Subcutaneous adipose tissue (tissue), 4 donors: ENCODE data around the gene OR2M3. TPM values are rescaled to one million over a fixed set of nuclear protein-coding genes. Genes with fewer than 3 reads are reported as not detected.

Experiments
- total RNA-seq, 4 donors: library from RNA; depleted of rRNA; stranded (reverse); fragments of >200 nt; gene quantifications; one replicate each; pipeline ENCODE4 v1.1.0, GENCODE V29; 2016
- TF ChIP-seq, protein P1 (sequence below): fragments of 450-650 bp; IDR thresholded peaks from one replicate; pipeline ENCODE4 v1.5.1; 2016; ENCODE audit warnings: low read depth, mild to moderate bottlenecking, control low read depth, antibody characterized with exemption, moderate library complexity

Gene OR2M3
- total RNA-seq, 4 donors from 2014 or later: not detected

GRCh38 chr1:248183996-248184395 lies 13.1 kb upstream of the OR2M3 start:
- TF ChIP-seq, protein P1, sequence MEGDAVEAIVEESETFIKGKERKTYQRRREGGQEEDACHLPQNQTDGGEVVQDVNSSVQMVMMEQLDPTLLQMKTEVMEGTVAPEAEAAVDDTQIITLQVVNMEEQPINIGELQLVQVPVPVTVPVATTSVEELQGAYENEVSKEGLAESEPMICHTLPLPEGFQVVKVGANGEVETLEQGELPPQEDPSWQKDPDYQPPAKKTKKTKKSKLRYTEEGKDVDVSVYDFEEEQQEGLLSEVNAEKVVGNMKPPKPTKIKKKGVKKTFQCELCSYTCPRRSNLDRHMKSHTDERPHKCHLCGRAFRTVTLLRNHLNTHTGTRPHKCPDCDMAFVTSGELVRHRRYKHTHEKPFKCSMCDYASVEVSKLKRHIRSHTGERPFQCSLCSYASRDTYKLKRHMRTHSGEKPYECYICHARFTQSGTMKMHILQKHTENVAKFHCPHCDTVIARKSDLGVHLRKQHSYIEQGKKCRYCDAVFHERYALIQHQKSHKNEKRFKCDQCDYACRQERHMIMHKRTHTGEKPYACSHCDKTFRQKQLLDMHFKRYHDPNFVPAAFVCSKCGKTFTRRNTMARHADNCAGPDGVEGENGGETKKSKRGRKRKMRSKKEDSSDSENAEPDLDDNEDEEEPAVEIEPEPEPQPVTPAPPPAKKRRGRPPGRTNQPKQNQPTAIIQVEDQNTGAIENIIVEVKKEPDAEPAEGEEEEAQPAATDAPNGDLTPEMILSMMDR: no peak

DNA sequence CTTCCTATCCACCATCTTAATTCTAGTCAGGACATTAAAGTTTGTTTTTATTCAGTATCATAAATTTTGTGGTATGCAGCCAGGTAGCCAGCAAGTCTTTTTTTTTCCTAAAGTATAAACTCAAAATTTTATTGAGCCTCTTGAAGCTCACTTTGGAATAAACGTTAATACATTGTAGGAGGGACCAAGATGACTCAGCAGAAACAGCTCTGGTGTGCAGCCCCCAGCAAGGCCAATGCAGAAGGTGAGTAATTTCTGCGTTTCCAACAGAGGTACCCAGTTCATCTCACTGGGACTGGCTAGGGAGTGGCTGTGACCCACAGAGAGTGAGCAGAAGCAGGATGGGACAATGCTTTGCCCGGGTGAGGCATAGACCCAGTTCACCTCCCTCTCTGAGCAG lies 9.7 kb upstream of the OR2M3 start:
- TF ChIP-seq, protein P1: no peak

GRCh38 chr1:248189026-248189425 lies 8.0 kb upstream of the OR2M3 start:
- TF ChIP-seq, protein P1: no peak

DNA sequence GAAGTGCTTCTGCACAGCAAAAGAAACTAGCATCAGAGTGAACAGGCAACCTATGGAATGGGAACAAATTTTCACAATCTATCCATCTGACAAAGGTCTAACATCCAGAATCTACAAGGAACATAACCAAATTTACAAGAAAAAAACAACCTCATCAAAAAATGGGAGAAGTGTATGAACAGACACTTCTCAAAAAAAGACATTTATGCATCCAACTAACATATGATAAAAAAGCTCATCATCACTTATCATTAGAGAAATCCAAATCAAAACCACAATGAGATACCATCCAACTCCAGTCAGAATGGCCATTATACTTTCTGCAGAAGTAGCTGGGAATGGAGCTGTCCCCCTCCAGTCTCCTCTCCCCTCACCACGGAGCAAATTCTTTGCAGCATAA lies 2.9 kb upstream of the OR2M3 start:
- TF ChIP-seq, protein P1: no peak

- TF ChIP-seq, protein P1: no peak
These were observed 18.8 kb downstream of the OR2M3 start for GRCh38 chr1:248215880-248216279.

DNA sequence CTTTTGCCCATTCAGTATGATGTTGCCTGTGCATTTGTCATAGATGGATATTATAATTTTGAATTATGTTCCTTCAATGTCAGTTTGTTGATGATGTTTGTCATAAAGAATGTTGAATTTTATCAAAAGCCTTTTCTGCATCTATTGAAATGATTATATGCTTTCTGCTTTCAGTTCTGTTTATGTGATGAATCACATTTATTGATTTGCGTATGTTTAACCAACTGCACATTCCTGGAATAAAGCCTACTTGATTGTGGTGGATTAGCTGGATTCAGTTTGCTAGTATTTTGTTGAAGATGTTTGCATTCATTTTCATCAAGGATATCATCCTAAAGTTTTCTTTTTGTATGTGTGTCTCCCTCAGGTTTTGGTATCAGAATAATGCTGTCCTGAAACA lies 28.5 kb downstream of the OR2M3 start:
- TF ChIP-seq, protein P1: no peak

- TF ChIP-seq, protein P1: no peak
These were observed 32.4 kb downstream of the OR2M3 start for GRCh38 chr1:248229360-248229908.
